C4-2B (cell line): ENCODE data around the gene UBE2E2.

Experiments
- ZFX ChIP-seq: fragments of 450-650 bp; IDR thresholded peaks from 2 replicates; pipeline ENCODE4 v1.6.1; 2017
- TF ChIP-seq, protein P1 (sequence below): fragments of 450-650 bp; conservative IDR thresholded peaks from 2 replicates; pipeline ENCODE4 v1.5.1; 2017; ENCODE audit warnings: mild to moderate bottlenecking

DNA sequence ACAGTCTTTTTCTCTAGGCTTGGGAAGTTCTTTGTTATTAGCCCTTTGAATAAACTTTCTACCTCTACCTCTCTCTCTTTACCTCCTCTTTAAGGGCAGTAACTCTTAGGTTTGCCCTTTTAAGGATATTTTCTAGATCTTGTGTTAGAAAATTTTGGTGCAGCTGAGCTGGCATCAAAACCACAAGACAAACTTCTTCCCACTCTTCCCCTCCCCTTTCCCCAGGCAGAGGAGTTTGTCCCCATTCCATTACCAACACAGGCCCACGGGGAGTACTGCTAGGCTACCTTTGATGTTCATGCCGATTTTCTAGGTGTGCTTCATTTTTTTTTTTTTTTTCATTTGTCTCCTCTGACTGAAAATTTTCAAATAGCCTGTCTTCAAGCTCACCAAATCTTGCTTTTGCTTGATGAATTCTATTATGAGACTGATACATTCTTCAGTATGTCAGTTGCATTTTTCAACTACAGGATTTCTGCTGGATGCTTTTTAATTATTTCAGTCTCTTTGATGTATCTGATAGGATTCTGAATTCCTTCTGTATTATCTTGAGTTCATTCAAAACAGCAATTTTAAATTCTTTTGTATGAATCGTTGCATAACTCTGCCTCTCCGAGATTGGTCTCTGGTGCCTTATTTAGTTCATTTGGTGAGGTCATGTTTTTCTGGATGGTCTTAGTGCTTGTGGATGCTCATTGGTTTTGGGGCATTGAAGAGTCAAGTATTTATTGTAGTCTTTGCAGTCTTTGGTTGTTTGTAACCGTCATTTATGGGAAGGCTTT lies 112.0 kb downstream of the UBE2E2 start:
- TF ChIP-seq, protein P1, sequence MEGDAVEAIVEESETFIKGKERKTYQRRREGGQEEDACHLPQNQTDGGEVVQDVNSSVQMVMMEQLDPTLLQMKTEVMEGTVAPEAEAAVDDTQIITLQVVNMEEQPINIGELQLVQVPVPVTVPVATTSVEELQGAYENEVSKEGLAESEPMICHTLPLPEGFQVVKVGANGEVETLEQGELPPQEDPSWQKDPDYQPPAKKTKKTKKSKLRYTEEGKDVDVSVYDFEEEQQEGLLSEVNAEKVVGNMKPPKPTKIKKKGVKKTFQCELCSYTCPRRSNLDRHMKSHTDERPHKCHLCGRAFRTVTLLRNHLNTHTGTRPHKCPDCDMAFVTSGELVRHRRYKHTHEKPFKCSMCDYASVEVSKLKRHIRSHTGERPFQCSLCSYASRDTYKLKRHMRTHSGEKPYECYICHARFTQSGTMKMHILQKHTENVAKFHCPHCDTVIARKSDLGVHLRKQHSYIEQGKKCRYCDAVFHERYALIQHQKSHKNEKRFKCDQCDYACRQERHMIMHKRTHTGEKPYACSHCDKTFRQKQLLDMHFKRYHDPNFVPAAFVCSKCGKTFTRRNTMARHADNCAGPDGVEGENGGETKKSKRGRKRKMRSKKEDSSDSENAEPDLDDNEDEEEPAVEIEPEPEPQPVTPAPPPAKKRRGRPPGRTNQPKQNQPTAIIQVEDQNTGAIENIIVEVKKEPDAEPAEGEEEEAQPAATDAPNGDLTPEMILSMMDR, result no peak
- no peak for TF ChIP-seq ZFX
